HCT116 (cell line): Measurements from ENCODE around the gene ANKFN1. TPM values are rescaled to one million over a fixed set of nuclear protein-coding genes. Genes with fewer than 3 reads are reported as not detected.

Experiments
- ATAC-seq: fragments of 200-7000 bp; cut with Tn5 transposase; 2 replicates; pipeline ENCODE4 v1.9.1; 2020; ENCODE audit warnings: mild to moderate bottlenecking, moderate library complexity
- BruUV-seq: library from RNA; stranded (reverse); fragments of 400-500 nt; replicated peaks from 2 replicates; lab custom pipeline; 2021; lab: Mats Ljungman, UMichigan
- CTCF ChIA-PET: fragments of 300-600 bp; sonication (Branson Sonifier 250); formaldehyde crosslinking; loops from one replicate; lab custom pipeline; 2021; ENCODE audit warnings: antibody characterized with exemption; lab: Charles Lee
- POLR2A ChIA-PET: fragments of 300-600, 350-600 bp; sonication (Branson Sonifier 250); formaldehyde crosslinking; loops from one replicate; lab custom pipeline; 2021; ENCODE audit warnings: antibody characterized with exemption; lab: Charles Lee
- RAD21 ChIA-PET, 2 experiments: fragments of 300-600 bp; sonication (Branson Sonifier 250); formaldehyde crosslinking; loops; one replicate each; lab custom pipeline; 2023; ENCODE audit warnings: low total read pairs in 2 of 2; ENCODE audit not compliant: uncharacterized antibody in 2 of 2, unreplicated experiment in 2 of 2, low non-redundant PET in 1 of 2; lab: Charles Lee
- DNase-seq: peaks from one replicate; pipeline ENCODE4 v3.0.0-alpha.2; 2010; ENCODE audit warnings: low read depth, low spot score
- H2AFZ ChIP-seq: fragments of 200-600 bp; shearing (Covaris generic), sonication (generic); 2 replicates; pipeline ENCODE4 v1.6.1; 2017; ENCODE audit warnings: low read depth, mixed run types, mixed read lengths, antibody characterized with exemption, low read length; ENCODE audit not compliant: poor library complexity, severe bottlenecking
- H3K27ac ChIP-seq: 2 replicates; pipeline ENCODE4 v1.5.1; 2012; ENCODE audit warnings: low read depth, low read length
- H3K27me3 ChIP-seq: fragments of 200-600 bp; sonication (generic); 2 replicates; pipeline ENCODE4 v1.6.1; 2016; ENCODE audit warnings: mixed run types, low read length, mixed read lengths; ENCODE audit not compliant: insufficient read depth
- H3K36me3 ChIP-seq, 2 experiments: fragments of 200-500 bp in 1 of 2; fragments of 200-600 bp in 1 of 2; sonication (Bioruptor generic) in 1 of 2; sonication (generic) in 1 of 2; 2 replicates each; pipeline versions ENCODE4 v1.5.1 to v1.6.1; 2014 to 2016; ENCODE audit warnings: low read length in 2 of 2, inconsistent platforms in 1 of 2, mixed read lengths in 1 of 2, mixed run types in 1 of 2; ENCODE audit not compliant: insufficient read depth in 2 of 2, control insufficient read depth in 1 of 2
- H3K4me1 ChIP-seq, 2 experiments: fragments of 200-600 bp in 1 of 2; sonication (generic) in 1 of 2; 2 replicates each; pipeline versions ENCODE4 v1.5.1 to v1.6.1; 2012 to 2017; ENCODE audit warnings: low read length in 2 of 2, inconsistent platforms in 1 of 2, mild to moderate bottlenecking in 1 of 2, mixed read lengths in 1 of 2, mixed run types in 1 of 2, moderate library complexity in 1 of 2; ENCODE audit not compliant: insufficient read depth in 2 of 2, control insufficient read depth in 1 of 2
- H3K4me2 ChIP-seq: fragments of 200-600 bp; sonication (generic); 2 replicates; pipeline ENCODE4 v1.6.1; 2017; ENCODE audit warnings: mixed run types, low read length, mixed read lengths
- H3K4me3 ChIP-seq, 2 experiments: fragments of 200-600 bp in 1 of 2; sonication (generic) in 1 of 2; replicated peaks in 1 of 2; 2 replicates each; pipeline ENCODE4 v1.5.1; 2011 to 2016; ENCODE audit warnings: low read length in 2 of 2, control low read depth in 1 of 2, low read depth in 1 of 2, mild to moderate bottlenecking in 1 of 2, mixed read lengths in 1 of 2, mixed run types in 1 of 2
- H3K79me2 ChIP-seq: fragments of 200-600 bp; sonication (generic); 2 replicates; pipeline ENCODE4 v1.6.1; 2017; ENCODE audit warnings: mild to moderate bottlenecking, mixed run types, low read length, moderate library complexity, mixed read lengths; ENCODE audit not compliant: insufficient read depth
- H3K9ac ChIP-seq: fragments of 200-600 bp; sonication (generic); 2 replicates; pipeline ENCODE4 v1.6.1; 2016; ENCODE audit warnings: low read length, mixed read lengths
- H3K9me2 ChIP-seq: fragments of 200-600 bp; sonication (generic), shearing (Covaris generic); 2 replicates; pipeline ENCODE4 v1.6.1; 2017; ENCODE audit warnings: mixed run types, mild to moderate bottlenecking, moderate library complexity; ENCODE audit not compliant: insufficient read depth
- H3K9me3 ChIP-seq, 2 experiments: fragments of 200-500 bp in 1 of 2; fragments of 200-600 bp in 1 of 2; sonication (Bioruptor generic) in 1 of 2; sonication (generic) in 1 of 2; 2 replicates each; pipeline ENCODE4 v1.6.1; 2014 to 2017; ENCODE audit warnings: low read length in 2 of 2, mixed read lengths in 2 of 2, inconsistent platforms in 1 of 2, low read depth in 1 of 2, mild to moderate bottlenecking in 1 of 2, mixed run types in 1 of 2, moderate library complexity in 1 of 2; ENCODE audit not compliant: control insufficient read depth in 1 of 2, insufficient read depth in 1 of 2
- H4K20me1 ChIP-seq: fragments of 200-600 bp; sonication (generic), shearing (Covaris generic); 2 replicates; pipeline ENCODE4 v1.6.1; 2017; ENCODE audit warnings: mixed run types, mild to moderate bottlenecking, moderate library complexity; ENCODE audit not compliant: insufficient read depth
- CBX3 ChIP-seq: IDR thresholded peaks from 2 replicates; pipeline ENCODE4 v1.6.1; 2012; ENCODE audit warnings: low read depth
- ELF1 ChIP-seq: IDR thresholded peaks from 2 replicates; pipeline ENCODE4 v1.6.1; 2012; ENCODE audit warnings: low read depth, borderline replicate concordance
- REST ChIP-seq: IDR thresholded peaks from 2 replicates; pipeline ENCODE4 v1.6.1; 2012; ENCODE audit warnings: low read depth
- TCF7L2 ChIP-seq: IDR thresholded peaks from 2 replicates; pipeline ENCODE4 v1.7.0; 2011; ENCODE audit warnings: borderline replicate concordance, inconsistent platforms; ENCODE audit not compliant: insufficient read depth, insufficient read length; ENCODE audit errors: extremely low read depth
- ZNF274 ChIP-seq: fragments of 200-500 bp; sonication (Bioruptor generic); IDR thresholded peaks from 2 replicates; pipeline ENCODE4 v1.6.1; 2014; ENCODE audit warnings: mild to moderate bottlenecking, low read depth, low read length, inconsistent platforms
- intact Hi-C: fragments of 100-400 bp; cut with micrococcal nuclease; formaldehyde crosslinking; loops from 2 replicates; pipeline ENCODE4 v1.10.0; 2022
- total RNA-seq: library from RNA; stranded (reverse); gene quantifications from one replicate; pipeline ENCODE4 v1.2.1, GENCODE V29; 2021; ENCODE audit not compliant: unreplicated experiment
- TF ChIP-seq, protein P1 (sequence below): IDR thresholded peaks from 2 replicates; pipeline ENCODE4 v1.6.1; 2012

The ANKFN1 gene
- total RNA-seq, 1 experiment from 2014 or later: 1.1 TPM

GRCh38 chr17:56260376-56261002, 107.2 kb downstream of the ANKFN1 start:
- H3K4me3 ChIP-seq: no peak overlapping the region
- intact Hi-C loops: no loop called here
- no peaks in the 10 kb centered on the region for H3K4me1 ChIP-seq
- H2AFZ ChIP-seq: no peak overlapping the region
- DNase-seq: no peak
- POLR2A ChIA-PET: no interaction called here
- no peaks in the 10 kb centered on the region for H3K79me2 ChIP-seq
- H3K27ac ChIP-seq: no peak overlapping the region
- no peak overlapping the region for H3K9ac ChIP-seq
- no peaks in the 10 kb centered on the region for H4K20me1 ChIP-seq
- BruUV-seq: no TSS peak
- TF ChIP-seq, protein P1, sequence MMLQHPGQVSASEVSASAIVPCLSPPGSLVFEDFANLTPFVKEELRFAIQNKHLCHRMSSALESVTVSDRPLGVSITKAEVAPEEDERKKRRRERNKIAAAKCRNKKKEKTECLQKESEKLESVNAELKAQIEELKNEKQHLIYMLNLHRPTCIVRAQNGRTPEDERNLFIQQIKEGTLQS: no peak
- TF ChIP-seq CBX3 (no peak), ELF1 (no peak), REST (no peak), ZNF274 (no peak), TCF7L2 (no peak)
- RAD21 ChIA-PET: no interaction called here
- no peaks in the 10 kb centered on the region for H3K36me3 ChIP-seq
- H3K4me2 ChIP-seq: no peak overlapping the region
- H3K9me3 ChIP-seq: no peaks in the 10 kb centered on the region
- ATAC-seq: no peak
- H3K27me3 ChIP-seq: peaks cover 29% of the 10 kb centered on the region
- CTCF ChIA-PET: no interaction called here
- no peaks in the 10 kb centered on the region for H3K9me2 ChIP-seq
